OCI-LY7 (cell line): ENCODE results near the gene SETBP1. TPM values are rescaled to one million over a fixed set of nuclear protein-coding genes. Genes with fewer than 3 reads are reported as not detected.

ENCODE experiments used
- BruUV-seq: library from RNA; stranded (reverse); fragments of 400-500 nt; replicated peaks from 2 replicates; lab custom pipeline; 2021; lab: Mats Ljungman, UMichigan
- CTCF ChIA-PET: fragments of 300-600 bp; sonication (Branson Sonifier 250); formaldehyde crosslinking; loops from one replicate; lab custom pipeline; 2022; ENCODE audit warnings: antibody characterized with exemption; ENCODE audit not compliant: unreplicated experiment; lab: Charles Lee
- POLR2A ChIA-PET: fragments of 300-600 bp; sonication (Branson Sonifier 250); formaldehyde crosslinking; loops from one replicate; lab custom pipeline; 2022; ENCODE audit warnings: antibody characterized with exemption; lab: Charles Lee
- DNase-seq: peaks from one replicate; pipeline ENCODE4 v3.0.0-alpha.2; 2015; ENCODE audit warnings: low spot score
- H2AFZ ChIP-seq: fragments of 200-600 bp; sonication (generic), shearing (Covaris generic); 2 replicates; pipeline ENCODE4 v1.6.1; 2014; ENCODE audit warnings: mild to moderate bottlenecking, antibody characterized with exemption, low read length, moderate library complexity
- H3K27ac ChIP-seq: fragments of 200-600 bp; sonication (generic); 2 replicates; pipeline ENCODE4 v1.5.1; 2014; ENCODE audit warnings: mixed run types, low read depth, mild to moderate bottlenecking, moderate library complexity, low read length, inconsistent platforms; ENCODE audit not compliant: poor library complexity, severe bottlenecking
- H3K36me3 ChIP-seq: fragments of 200-600 bp; sonication (generic); 2 replicates; pipeline ENCODE4 v1.6.1; 2014; ENCODE audit warnings: mild to moderate bottlenecking, antibody characterized with exemption, low read length, moderate library complexity, mixed read lengths; ENCODE audit not compliant: insufficient read depth
- H3K4me1 ChIP-seq: fragments of 200-600 bp; sonication (generic); 2 replicates; pipeline ENCODE4 v1.5.1; 2014; ENCODE audit warnings: mild to moderate bottlenecking, low read length; ENCODE audit not compliant: insufficient read depth, poor library complexity, severe bottlenecking
- H3K4me2 ChIP-seq: fragments of 200-600 bp; sonication (generic); 2 replicates; pipeline ENCODE4 v1.6.1; 2014; ENCODE audit warnings: mild to moderate bottlenecking, low read length
- H3K4me3 ChIP-seq: fragments of 200-600 bp; sonication (generic); 2 replicates; pipeline ENCODE4 v1.5.1; 2014; ENCODE audit warnings: mild to moderate bottlenecking, low read depth, low read length; ENCODE audit not compliant: poor library complexity, severe bottlenecking
- H3K79me2 ChIP-seq: fragments of 200-600 bp; sonication (generic); 2 replicates; pipeline ENCODE4 v1.6.1; 2016; ENCODE audit warnings: low read depth, mild to moderate bottlenecking, low read length, moderate library complexity, mixed read lengths; ENCODE audit not compliant: insufficient read depth
- H3K9me2 ChIP-seq: fragments of 200-600 bp; sonication (generic); 2 replicates; pipeline ENCODE4 v1.6.1; 2016; ENCODE audit warnings: mild to moderate bottlenecking, low read length, mixed read lengths; ENCODE audit not compliant: insufficient read depth
- H3K9me3 ChIP-seq: fragments of 200-600 bp; sonication (generic); 2 replicates; pipeline ENCODE4 v1.6.1; 2014; ENCODE audit warnings: mild to moderate bottlenecking, mixed run types, low read length, mixed read lengths
- H4K20me1 ChIP-seq: fragments of 200-600 bp; sonication (generic); 2 replicates; pipeline ENCODE4 v1.6.1; 2014; ENCODE audit warnings: mild to moderate bottlenecking, antibody characterized with exemption, low read length, moderate library complexity, mixed read lengths; ENCODE audit not compliant: insufficient read depth
- EZH2phosphoT487 ChIP-seq: fragments of 200-600 bp; sonication (generic); IDR thresholded peaks from 2 replicates; pipeline ENCODE4 v1.6.1; 2018; ENCODE audit warnings: low read depth, borderline replicate concordance, mild to moderate bottlenecking, mixed run types, antibody characterized with exemption, low read length, moderate library complexity, mixed read lengths
- intact Hi-C: fragments of 100-400 bp; cut with micrococcal nuclease; formaldehyde crosslinking; loops from one replicate; pipeline ENCODE4 v1.10.0; 2022; ENCODE audit not compliant: unreplicated experiment
- total RNA-seq, 2 experiments: library from RNA; depleted of rRNA in 1 of 2; stranded (reverse); fragments of >200 nt in 1 of 2; shearing (Covaris generic) in 1 of 2; gene quantifications; 2 replicates each; pipeline ENCODE4 v1.2.3, GENCODE V29; 2014 to 2022
- TF ChIP-seq, protein P1 (sequence below): fragments of 200-600 bp; sonication (generic); conservative IDR thresholded peaks from 2 replicates; pipeline ENCODE4 v1.5.1; 2014; ENCODE audit warnings: mild to moderate bottlenecking, antibody characterized with exemption, low read length, moderate library complexity, mixed read lengths

Gene SETBP1
- total RNA-seq, 2 experiments from 2014 or later = 2.6 to 9.1 TPM

DNA sequence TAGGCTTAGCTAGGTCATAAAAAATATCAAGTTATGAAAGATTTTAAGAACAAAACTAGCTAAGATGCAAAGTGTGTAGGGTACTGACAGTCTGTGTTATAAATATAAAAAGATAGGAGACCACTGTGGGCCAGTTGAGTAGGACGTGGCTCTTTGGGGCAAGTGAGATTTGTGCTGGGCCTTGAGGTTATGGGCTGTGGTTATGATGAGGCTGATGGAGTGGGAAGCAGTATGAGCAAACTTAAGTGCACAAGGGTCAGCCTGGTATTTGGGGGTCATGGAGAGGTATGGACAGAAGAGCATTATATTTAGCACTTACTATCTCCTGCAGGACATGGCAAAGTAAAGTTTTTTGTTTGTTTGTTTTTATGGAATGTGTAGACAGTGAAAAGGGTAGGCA, 70.1 kb downstream of the SETBP1 start:
- TF ChIP-seq EZH2phosphoT487 = no peak
- TF ChIP-seq, protein P1, sequence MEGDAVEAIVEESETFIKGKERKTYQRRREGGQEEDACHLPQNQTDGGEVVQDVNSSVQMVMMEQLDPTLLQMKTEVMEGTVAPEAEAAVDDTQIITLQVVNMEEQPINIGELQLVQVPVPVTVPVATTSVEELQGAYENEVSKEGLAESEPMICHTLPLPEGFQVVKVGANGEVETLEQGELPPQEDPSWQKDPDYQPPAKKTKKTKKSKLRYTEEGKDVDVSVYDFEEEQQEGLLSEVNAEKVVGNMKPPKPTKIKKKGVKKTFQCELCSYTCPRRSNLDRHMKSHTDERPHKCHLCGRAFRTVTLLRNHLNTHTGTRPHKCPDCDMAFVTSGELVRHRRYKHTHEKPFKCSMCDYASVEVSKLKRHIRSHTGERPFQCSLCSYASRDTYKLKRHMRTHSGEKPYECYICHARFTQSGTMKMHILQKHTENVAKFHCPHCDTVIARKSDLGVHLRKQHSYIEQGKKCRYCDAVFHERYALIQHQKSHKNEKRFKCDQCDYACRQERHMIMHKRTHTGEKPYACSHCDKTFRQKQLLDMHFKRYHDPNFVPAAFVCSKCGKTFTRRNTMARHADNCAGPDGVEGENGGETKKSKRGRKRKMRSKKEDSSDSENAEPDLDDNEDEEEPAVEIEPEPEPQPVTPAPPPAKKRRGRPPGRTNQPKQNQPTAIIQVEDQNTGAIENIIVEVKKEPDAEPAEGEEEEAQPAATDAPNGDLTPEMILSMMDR = no peak
- H3K36me3 ChIP-seq = no peaks in the 10 kb centered on the region
- no peaks in the 10 kb centered on the region for H3K9me2 ChIP-seq
- DNase-seq = no peak
- POLR2A ChIA-PET = no interaction called here
- no peak overlapping the region for H3K27ac ChIP-seq
- H4K20me1 ChIP-seq = no peaks in the 10 kb centered on the region
- H3K4me1 ChIP-seq = peaks cover 5% of the 10 kb centered on the region
- H3K4me2 ChIP-seq = no peak overlapping the region
- H3K4me3 ChIP-seq = no peak overlapping the region
- no peak overlapping the region for H2AFZ ChIP-seq
- no TSS peak for BruUV-seq
- H3K79me2 ChIP-seq = no peaks in the 10 kb centered on the region
- no peaks in the 10 kb centered on the region for H3K9me3 ChIP-seq
- intact Hi-C loops = no loop called here
- CTCF ChIA-PET = no interaction called here

- no peaks in the 10 kb centered on the region for H3K36me3 ChIP-seq
- DNase-seq = no peak
- no peak overlapping the region for H3K4me3 ChIP-seq
- ChIA-PET POLR2A (no interaction called here), CTCF (no interaction called here)
- no peaks in the 10 kb centered on the region for H4K20me1 ChIP-seq
- no peak overlapping the region for H2AFZ ChIP-seq
- no peaks in the 10 kb centered on the region for H3K9me2 ChIP-seq
- peaks cover 22% of the 10 kb centered on the region for H3K4me1 ChIP-seq
- H3K9me3 ChIP-seq = no peaks in the 10 kb centered on the region
- H3K4me2 ChIP-seq = no peak overlapping the region
- intact Hi-C loops = no loop called here
- no peaks in the 10 kb centered on the region for H3K79me2 ChIP-seq
- no peak overlapping the region for H3K27ac ChIP-seq
- TF ChIP-seq, protein P1 = no peak
- no peak for TF ChIP-seq EZH2phosphoT487
- BruUV-seq = no TSS peak
Observed at GRCh38 chr18:44754567-44754966, 73.9 kb downstream of the SETBP1 start.

GRCh38 chr18:44758861-44759631, 78.4 kb downstream of the SETBP1 start:
- Histone ChIP-seq H3K9me3 (no peaks in the 10 kb centered on the region), H4K20me1 (no peaks in the 10 kb centered on the region), H3K36me3 (no peaks in the 10 kb centered on the region), H3K9me2 (no peaks in the 10 kb centered on the region), H3K4me2 (peak overlapping the region; percentile 95), H3K27ac (peak overlapping the region; percentile 100), H2AFZ (peak overlapping the region; percentile 19; the same call in 1 of the 2 replicates), H3K4me1 (peaks cover 48% of the 10 kb centered on the region), H3K4me3 (peak overlapping the region; percentile 49), H3K79me2 (no peaks in the 10 kb centered on the region)
- no TSS peak for BruUV-seq
- ChIA-PET POLR2A (interaction anchor here (0.7 to 1.5 kb wide), 8 partner anchors 9 to 345 kb away, joined by 3 to 6 read pairs (median 3); no protein-coding TSS in a partner anchor), CTCF (no interaction called here)
- DNase-seq = peak; percentile 89
- intact Hi-C loops = loop anchor here (1.0 to 2.0 kb wide), 3 partner anchors 36 to 344 kb away; partner anchors contain the start of gene SETBP1
- TF ChIP-seq, protein P1 = no peak
- TF ChIP-seq EZH2phosphoT487 = no peak
